Hepatocyte (in vitro differentiated cells): ENCODE results near the gene RAP2B.

Experiments
- EZH2 ChIP-seq: fragments of 200-600 bp; sonication (generic); IDR thresholded peaks from 2 replicates; pipeline ENCODE4 v1.6.1; 2016; ENCODE audit warnings: antibody characterized with exemption, mild to moderate bottlenecking, borderline replicate concordance
- EZH2phosphoT487 ChIP-seq: fragments of 200-600 bp; sonication (generic); IDR thresholded peaks from one replicate; pipeline ENCODE4 v1.6.1; 2018; ENCODE audit warnings: antibody characterized with exemption, mild to moderate bottlenecking, low read depth, moderate library complexity; ENCODE audit not compliant: unreplicated experiment, severe bottlenecking
- TF ChIP-seq, protein P1 (sequence below): fragments of 200-600 bp; sonication (generic); IDR thresholded peaks from 2 replicates; pipeline ENCODE4 v1.5.1; 2016; ENCODE audit warnings: antibody characterized with exemption, mild to moderate bottlenecking; ENCODE audit not compliant: poor library complexity

DNA sequence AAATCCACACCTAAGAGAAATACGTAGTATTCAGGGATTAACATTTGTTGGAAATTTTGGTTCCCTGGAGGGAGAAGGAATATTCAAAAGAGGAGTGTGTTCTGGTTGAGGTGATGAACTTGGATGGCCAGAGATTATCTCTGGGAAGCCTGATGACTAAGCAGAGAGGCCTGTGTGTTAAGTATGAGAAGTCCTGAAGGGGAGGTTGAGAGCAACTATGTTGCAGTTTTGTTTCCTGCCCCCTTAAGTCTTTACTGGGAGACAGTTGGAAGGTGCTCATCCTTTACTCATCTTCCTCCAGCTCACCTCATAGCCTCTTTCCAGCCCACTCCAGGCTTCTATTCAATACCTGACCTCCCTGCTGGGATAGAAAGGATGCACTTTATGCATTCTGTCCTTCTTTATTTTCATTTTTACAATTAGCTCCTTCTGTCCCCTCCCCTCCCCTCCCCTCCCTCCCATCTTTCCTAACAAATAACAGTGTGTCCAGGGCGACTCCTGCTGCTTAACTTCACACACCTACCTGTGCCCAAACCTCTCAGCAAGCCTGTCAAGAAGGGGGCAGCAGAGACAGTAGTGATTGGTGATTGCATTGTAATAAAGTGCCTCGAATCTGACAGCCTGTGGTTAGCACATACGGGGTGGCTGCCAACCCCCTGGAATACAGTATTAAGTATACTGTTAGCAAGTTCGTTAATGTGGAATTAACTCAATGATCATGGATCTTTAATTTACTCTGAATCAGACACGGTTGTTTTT is 11.9 kb downstream of the RAP2B start:
- TF ChIP-seq, protein P1, sequence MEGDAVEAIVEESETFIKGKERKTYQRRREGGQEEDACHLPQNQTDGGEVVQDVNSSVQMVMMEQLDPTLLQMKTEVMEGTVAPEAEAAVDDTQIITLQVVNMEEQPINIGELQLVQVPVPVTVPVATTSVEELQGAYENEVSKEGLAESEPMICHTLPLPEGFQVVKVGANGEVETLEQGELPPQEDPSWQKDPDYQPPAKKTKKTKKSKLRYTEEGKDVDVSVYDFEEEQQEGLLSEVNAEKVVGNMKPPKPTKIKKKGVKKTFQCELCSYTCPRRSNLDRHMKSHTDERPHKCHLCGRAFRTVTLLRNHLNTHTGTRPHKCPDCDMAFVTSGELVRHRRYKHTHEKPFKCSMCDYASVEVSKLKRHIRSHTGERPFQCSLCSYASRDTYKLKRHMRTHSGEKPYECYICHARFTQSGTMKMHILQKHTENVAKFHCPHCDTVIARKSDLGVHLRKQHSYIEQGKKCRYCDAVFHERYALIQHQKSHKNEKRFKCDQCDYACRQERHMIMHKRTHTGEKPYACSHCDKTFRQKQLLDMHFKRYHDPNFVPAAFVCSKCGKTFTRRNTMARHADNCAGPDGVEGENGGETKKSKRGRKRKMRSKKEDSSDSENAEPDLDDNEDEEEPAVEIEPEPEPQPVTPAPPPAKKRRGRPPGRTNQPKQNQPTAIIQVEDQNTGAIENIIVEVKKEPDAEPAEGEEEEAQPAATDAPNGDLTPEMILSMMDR = peak; percentile 6
- no peak for TF ChIP-seq EZH2
- no peak for TF ChIP-seq EZH2phosphoT487
